LNCaP clone FGC (cell line): ENCODE data around the gene PSMD8.
A peak's percentile ranks its signal among the peaks of the same experiment; 100 is the strongest.

ENCODE experiments used
- DNase-seq: peaks from one replicate; pipeline ENCODE4 v3.0.0-alpha.2; 2011; ENCODE audit warnings: low read depth
- H3K4me3 ChIP-seq: 2 replicates; pipeline ENCODE4 v1.5.1; 2011; ENCODE audit warnings: mild to moderate bottlenecking, low read depth, low read length, control low read depth
- CTCF ChIP-seq: IDR thresholded peaks from 2 replicates; pipeline ENCODE4 v1.5.1; 2012; ENCODE audit warnings: mild to moderate bottlenecking; ENCODE audit not compliant: control insufficient read depth, insufficient read depth; ENCODE audit errors: extremely low read depth

PSMD8 gene

GRCh38 chr19:38386971-38387549, 12.7 kb downstream of the PSMD8 start:
- TF ChIP-seq CTCF: no peak
- H3K4me3 ChIP-seq: no peak overlapping the region
- DNase-seq: no peak

DNA sequence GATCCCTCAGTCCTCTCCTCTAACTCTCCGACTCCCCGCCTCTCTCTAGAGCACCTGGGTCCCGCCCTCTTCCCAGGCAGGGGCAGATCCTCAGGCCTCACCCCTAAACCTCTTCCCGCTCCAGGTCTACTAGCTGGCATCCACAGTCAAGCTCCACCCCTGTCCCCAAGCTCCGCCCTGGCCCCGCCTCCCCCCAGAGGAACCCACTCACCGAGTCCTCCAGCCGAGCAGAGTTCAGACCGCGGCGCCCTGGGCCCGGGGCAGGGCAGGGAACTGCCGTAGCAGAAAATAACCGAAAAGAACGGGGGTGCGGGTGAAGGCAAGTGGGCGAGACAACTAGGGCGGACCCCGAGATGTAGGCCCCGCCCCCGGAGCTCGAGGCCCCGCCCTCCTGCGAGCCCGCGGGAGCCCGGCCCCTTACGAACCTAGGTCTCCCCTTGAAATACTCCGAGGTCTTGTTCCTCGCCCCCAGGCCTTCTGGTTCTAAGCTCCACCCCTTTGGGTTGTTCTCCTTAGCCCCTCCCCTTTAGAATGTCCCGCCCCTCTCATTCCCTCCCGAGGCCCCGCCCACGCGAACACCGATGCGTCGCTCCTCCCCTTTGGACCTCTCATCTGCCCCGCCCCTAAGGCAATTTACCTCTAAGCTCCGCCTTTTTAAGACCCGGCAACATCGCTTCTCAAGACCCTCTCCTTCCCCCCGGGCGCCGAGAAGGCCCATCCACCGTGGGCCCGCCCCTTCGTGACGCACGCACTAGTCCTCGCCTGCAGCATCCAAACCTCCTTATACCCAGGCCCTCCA, 13.4 kb downstream of the PSMD8 start, which contains the start of gene GGN:
GGN (minus strand) TSS at position 485 of the 799 bp plus-strand sequence. CDS start 773 bp downstream, outside the sequence.
- peak within 1 kb of the TSS; percentile 48 for H3K4me3 ChIP-seq
- no peak for TF ChIP-seq CTCF
- DNase-seq: no peak

DNA sequence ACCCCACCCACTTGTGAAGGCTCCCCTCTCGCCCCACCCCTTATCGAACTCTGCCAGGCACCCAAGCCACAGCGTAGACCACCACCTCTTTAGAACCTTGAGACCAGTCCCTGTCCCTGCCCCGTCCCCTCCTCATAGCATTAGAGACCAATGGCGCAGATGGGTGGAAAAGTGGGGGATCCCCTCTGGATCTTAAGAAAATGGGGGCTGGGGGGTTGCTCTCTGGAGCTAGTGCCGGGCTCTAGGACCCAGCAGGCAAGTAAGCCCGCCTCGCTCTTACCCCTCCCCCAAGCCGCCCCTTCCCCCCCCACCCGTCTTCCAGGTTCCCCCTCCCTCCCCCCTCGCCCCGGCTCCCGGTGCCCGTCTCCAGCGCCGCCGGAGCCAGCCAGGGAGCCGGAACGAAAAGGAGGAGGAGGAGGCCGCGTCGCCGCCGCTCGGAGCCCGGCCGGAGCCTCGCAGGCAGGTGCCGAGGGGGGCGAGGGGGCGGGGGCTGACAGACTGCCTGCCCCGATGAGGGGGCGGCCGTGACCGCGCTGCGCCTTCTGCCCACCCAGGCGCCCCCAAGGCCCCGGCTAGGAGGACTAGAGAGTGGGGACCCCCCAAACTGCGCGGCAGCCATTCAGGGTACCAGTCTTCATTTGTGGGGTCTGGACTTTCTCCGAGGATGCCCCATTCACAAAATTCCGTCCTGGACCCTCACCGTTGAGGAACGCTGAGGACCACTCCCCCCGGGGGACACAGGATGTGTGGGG, 14.2 kb downstream of the PSMD8 start, which contains the start of gene SPRED3:
SPRED3 (plus strand) TSS at position 349 of the 752 bp plus-strand sequence. CDS start 1,606 bp downstream, outside the sequence.
- no peak for DNase-seq
- no peak for TF ChIP-seq CTCF
- H3K4me3 ChIP-seq: peak within 1 kb of the TSS; percentile 48

GRCh38 chr19:38389101-38389925, 14.9 kb downstream of the PSMD8 start:
- no peak for TF ChIP-seq CTCF
- peak overlapping the region; percentile 48 for H3K4me3 ChIP-seq
- no peak for DNase-seq

DNA sequence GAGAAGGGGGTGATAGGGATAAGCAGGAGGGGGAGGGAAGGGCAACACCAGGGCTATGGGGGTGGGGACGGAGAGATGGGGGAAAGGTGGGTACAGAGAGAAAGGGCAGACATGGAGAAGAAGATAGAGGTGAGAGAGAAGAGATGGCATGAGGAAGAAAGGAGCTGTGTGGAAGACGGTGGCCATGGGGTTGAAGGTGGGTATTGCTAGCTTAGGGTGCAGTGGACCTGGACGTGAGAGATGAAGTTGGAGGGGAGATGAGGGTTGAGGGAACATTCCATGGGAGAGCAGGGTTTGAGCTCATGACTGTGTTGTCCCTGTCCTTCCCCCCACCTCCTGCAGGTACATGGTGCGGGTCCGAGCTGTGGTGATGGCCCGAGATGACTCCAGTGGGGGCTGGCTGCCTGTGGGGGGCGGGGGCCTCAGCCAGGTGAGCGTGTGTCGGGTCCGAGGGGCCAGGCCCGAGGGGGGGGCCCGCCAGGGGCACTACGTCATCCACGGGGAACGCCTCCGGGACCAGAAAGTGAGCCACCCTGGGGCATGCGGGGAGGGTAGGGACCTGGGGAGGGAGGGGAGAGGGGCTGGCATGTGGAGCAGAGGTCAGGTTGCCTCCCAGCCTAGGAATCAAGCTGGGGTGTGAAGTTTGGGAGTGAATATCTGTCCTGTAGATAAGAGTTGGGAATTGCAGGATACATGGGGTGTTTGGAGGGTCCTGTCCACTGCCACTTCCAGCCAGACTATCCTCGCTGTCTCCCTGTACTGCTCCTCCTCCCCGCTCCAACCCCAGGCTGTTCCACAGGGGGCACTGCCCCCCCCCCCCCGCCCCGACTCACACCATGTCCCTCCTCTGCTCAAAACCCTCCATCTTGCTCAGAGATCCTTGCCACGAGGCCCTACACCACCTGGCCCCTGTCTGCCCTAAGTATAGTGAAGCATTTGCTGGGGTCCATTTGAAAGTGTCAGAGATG, 15.9 kb downstream of the PSMD8 start:
- no peak for DNase-seq
- H3K4me3 ChIP-seq: no peak overlapping the region
- TF ChIP-seq CTCF: no peak
